Keratinocyte (primary cell): ENCODE data around the gene PLG. TPM values are rescaled to one million over a fixed set of nuclear protein-coding genes. Genes with fewer than 3 reads are reported as not detected.

Experiments
- DNase-seq: peaks from one replicate; pipeline ENCODE4 v3.0.0-alpha.2; 2011; ENCODE audit warnings: low read depth, missing footprints, low spot score
- FAIRE-seq: peaks from 2 replicates; lab custom pipeline; 2011; peaks lifted over from hg19 to GRCh38; lab: Jason Lieb, UNC
- H2AFZ ChIP-seq: 2 replicates; pipeline ENCODE4 v1.6.0; 2012; ENCODE audit warnings: low read length, control low read depth, inconsistent platforms; ENCODE audit not compliant: control insufficient read depth
- H3K27ac ChIP-seq: 2 replicates; pipeline ENCODE4 v1.5.1; 2011; ENCODE audit warnings: low read length; ENCODE audit not compliant: control insufficient read depth, insufficient read depth
- H3K27me3 ChIP-seq: 3 replicates; pipeline ENCODE4 v1.6.0; 2011; ENCODE audit warnings: low read length; ENCODE audit not compliant: control insufficient read depth, insufficient read depth; ENCODE audit errors: extremely low read depth
- H3K36me3 ChIP-seq, 2 experiments: 2 replicates in 1 of 2; 3 replicates in 1 of 2; pipeline ENCODE4 v1.5.1; 2011; ENCODE audit warnings: low read length in 2 of 2, mild to moderate bottlenecking in 1 of 2; ENCODE audit not compliant: control insufficient read depth in 2 of 2, insufficient read depth in 2 of 2; ENCODE audit errors: extremely low read depth in 1 of 2
- H3K4me1 ChIP-seq: 3 replicates; pipeline ENCODE4 v1.5.1; 2011; ENCODE audit warnings: low read length; ENCODE audit not compliant: control insufficient read depth, insufficient read depth; ENCODE audit errors: extremely low read depth
- H3K4me2 ChIP-seq: 3 replicates; pipeline ENCODE4 v1.6.0; 2011; ENCODE audit warnings: low read depth, low read length; ENCODE audit not compliant: control insufficient read depth, insufficient read depth; ENCODE audit errors: extremely low read depth
- H3K4me3 ChIP-seq, 3 experiments: fragments of 200-600 bp in 1 of 3; sonication (generic) in 1 of 3; 2 replicates in 2 of 3; 3 replicates in 1 of 3; pipeline ENCODE4 v1.5.1; 2011 to 2016; ENCODE audit warnings: low read length in 3 of 3, mild to moderate bottlenecking in 3 of 3, control low read depth in 2 of 3, inconsistent platforms in 1 of 3, low read depth in 1 of 3, mixed read lengths in 1 of 3, mixed run types in 1 of 3, moderate library complexity in 1 of 3; ENCODE audit not compliant: control insufficient read depth in 2 of 3, insufficient read depth in 2 of 3; ENCODE audit errors: extremely low read depth in 1 of 3
- H3K79me2 ChIP-seq: 2 replicates; pipeline ENCODE4 v1.6.0; 2012; ENCODE audit warnings: low read length; ENCODE audit not compliant: control insufficient read depth, insufficient read depth
- H3K9ac ChIP-seq: 3 replicates; pipeline ENCODE4 v1.6.0; 2011; ENCODE audit warnings: low read length; ENCODE audit not compliant: control insufficient read depth, insufficient read depth; ENCODE audit errors: extremely low read depth
- H3K9me1 ChIP-seq: 3 replicates; pipeline ENCODE4 v1.6.0; 2011; ENCODE audit warnings: low read length; ENCODE audit not compliant: control insufficient read depth, insufficient read depth; ENCODE audit errors: extremely low read depth
- H3K9me3 ChIP-seq: 2 replicates; pipeline ENCODE4 v1.5.1; 2012; ENCODE audit warnings: low read depth, low read length; ENCODE audit not compliant: control insufficient read depth
- H4K20me1 ChIP-seq: 3 replicates; pipeline ENCODE4 v1.6.0; 2011; ENCODE audit warnings: low read length; ENCODE audit not compliant: control insufficient read depth, insufficient read depth; ENCODE audit errors: extremely low read depth
- EZH2 ChIP-seq: IDR thresholded peaks from one replicate; pipeline ENCODE4 v1.6.1; 2012; ENCODE audit warnings: inconsistent platforms, mild to moderate bottlenecking, low read length, moderate library complexity
- dilution Hi-C: fragments of 300-500 bp; cut with MboI; formaldehyde crosslinking; loops from one replicate; pipeline ENCODE4 v1.7.0; 2020; ENCODE audit warnings: low sequenced_read_pairs; ENCODE audit not compliant: extremely low pct_ligation_motif_present
- polyA plus RNA-seq, 5 experiments: library from polyadenylated mRNA; depleted of rRNA in 3 of 5; stranded (reverse) in 3 of 5; stranded (forward) in 1 of 5; unstranded in 1 of 5; fragments of >200 nt; gene quantifications; 1 replicate in 1 of 5; 2 replicates in 3 of 5; 3 replicates in 1 of 5; pipeline versions ENCODE4 v1.2.1 to v1.2.3, GENCODE V29; 2011 to 2012; ENCODE audit warnings: missing spikeins in 2 of 5, low read depth in 1 of 5, low replicate concordance in 1 of 5
- TF ChIP-seq, protein P1 (sequence below), 3 experiments: IDR thresholded peaks in 1 of 3; conservative IDR thresholded peaks in 1 of 3; optimal IDR thresholded peaks in 1 of 3; 2 replicates in 2 of 3; 3 replicates in 1 of 3; pipeline versions ENCODE3 to v1.5.1; 2011; ENCODE audit warnings: low read length in 3 of 3, mild to moderate bottlenecking in 3 of 3, moderate library complexity in 2 of 3, control low read depth in 1 of 3, inconsistent platforms in 1 of 3; ENCODE audit not compliant: insufficient read depth in 2 of 3; ENCODE audit errors: extremely low read depth in 1 of 3

The PLG gene
- polyA plus RNA-seq, 1 donor (not counting 4 experiments of a cell fraction or from before 2014, with no cell fraction given) = not detected

DNA sequence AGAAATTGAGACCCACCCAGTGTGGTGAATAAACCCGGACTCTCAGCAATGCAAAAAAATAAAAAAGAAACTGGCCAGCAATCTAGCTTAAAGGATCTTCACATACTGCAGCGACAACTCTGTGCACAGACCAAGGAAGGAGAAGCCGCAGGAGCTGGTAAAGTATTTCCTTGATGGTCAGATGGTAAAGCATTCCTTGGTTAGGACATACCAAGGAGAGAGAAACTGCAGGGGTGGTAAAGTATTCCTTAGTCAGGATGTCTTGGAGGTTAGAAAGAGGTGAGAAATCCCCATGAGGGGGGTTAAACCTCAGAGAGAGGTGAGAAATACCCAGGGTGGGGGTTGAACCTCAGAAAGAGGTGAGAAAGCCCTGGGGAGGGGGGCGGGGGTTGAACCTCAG is 86.8 kb downstream of the PLG start:
- no peaks in the 10 kb centered on the region for H4K20me1 ChIP-seq
- no peak overlapping the region for H3K9ac ChIP-seq
- H3K27me3 ChIP-seq = no peaks in the 10 kb centered on the region
- peaks cover 41% of the 10 kb centered on the region for H3K4me1 ChIP-seq
- H3K4me2 ChIP-seq = no peak overlapping the region
- H3K9me3 ChIP-seq = no peaks in the 10 kb centered on the region
- H3K9me1 ChIP-seq = no peaks in the 10 kb centered on the region
- H3K79me2 ChIP-seq = no peaks in the 10 kb centered on the region
- dilution Hi-C loops = no loop called here
- H2AFZ ChIP-seq = no peak overlapping the region
- H3K27ac ChIP-seq = no peak overlapping the region
- no peaks in the 10 kb centered on the region for H3K36me3 ChIP-seq
- FAIRE-seq (no peak), DNase-seq (no peak)
- no peak for TF ChIP-seq EZH2
- TF ChIP-seq, protein P1, sequence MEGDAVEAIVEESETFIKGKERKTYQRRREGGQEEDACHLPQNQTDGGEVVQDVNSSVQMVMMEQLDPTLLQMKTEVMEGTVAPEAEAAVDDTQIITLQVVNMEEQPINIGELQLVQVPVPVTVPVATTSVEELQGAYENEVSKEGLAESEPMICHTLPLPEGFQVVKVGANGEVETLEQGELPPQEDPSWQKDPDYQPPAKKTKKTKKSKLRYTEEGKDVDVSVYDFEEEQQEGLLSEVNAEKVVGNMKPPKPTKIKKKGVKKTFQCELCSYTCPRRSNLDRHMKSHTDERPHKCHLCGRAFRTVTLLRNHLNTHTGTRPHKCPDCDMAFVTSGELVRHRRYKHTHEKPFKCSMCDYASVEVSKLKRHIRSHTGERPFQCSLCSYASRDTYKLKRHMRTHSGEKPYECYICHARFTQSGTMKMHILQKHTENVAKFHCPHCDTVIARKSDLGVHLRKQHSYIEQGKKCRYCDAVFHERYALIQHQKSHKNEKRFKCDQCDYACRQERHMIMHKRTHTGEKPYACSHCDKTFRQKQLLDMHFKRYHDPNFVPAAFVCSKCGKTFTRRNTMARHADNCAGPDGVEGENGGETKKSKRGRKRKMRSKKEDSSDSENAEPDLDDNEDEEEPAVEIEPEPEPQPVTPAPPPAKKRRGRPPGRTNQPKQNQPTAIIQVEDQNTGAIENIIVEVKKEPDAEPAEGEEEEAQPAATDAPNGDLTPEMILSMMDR (optimal IDR thresholded peaks at IDR 0.05 in 1 of 3, IDR thresholded peaks at IDR 0.05 in 1 of 3, conservative IDR thresholded peaks at IDR 0.05 in 1 of 3; ENCODE audit: extremely low read depth in 1 of 3, insufficient read depth in 2 of 3, low read length in 3 of 3) = no peak
- peak overlapping the region in 1 of 3 experiments; percentile 20 for H3K4me3 ChIP-seq

DNA sequence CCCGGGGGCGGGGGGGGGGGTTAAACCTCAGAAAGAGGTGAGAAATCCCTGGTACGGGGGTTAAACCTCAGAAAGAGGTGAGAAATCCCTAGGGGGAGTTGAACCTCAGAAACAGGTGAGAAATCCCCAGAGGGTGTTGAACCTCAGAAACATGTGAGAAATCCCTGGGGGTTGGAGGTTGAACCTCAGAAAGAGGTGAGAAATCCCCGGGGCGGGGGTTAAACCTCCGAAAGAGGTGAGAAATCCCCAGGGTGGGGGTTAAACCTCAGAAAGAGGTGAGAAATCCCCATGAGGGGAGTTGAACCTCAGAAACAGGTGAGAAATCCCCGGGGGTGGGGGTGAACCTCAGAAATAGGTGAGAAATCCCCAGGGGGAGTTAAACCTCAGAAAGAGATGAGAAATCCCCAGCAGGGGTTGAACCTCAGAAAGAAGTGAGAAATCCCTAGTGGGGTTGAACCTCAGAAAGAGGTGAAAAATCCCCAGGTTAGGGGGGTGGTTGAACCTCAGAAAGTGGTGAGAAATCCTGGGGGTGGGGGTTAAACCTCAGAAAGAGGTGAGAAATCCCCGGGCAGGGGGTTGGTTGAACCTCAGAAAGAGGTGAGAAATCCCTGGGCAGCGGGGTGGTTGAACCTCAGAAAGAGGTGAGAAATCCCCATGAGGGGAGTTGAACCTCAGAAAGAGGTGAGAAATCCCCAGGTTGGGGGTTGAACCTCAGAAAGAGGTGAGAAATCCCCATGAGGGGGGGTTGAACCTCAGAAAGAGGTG is 87.4 kb downstream of the PLG start:
- Histone ChIP-seq H3K4me1 (peaks cover 44% of the 10 kb centered on the region), H2AFZ (no peak overlapping the region), H3K4me2 (no peak overlapping the region), H3K9me1 (no peaks in the 10 kb centered on the region), H3K27ac (peak overlapping the region; percentile 92), H3K9ac (no peak overlapping the region), H3K27me3 (no peaks in the 10 kb centered on the region), H3K36me3 (no peaks in the 10 kb centered on the region), H4K20me1 (no peaks in the 10 kb centered on the region), H3K9me3 (no peaks in the 10 kb centered on the region), H3K4me3 (peak overlapping the region in 1 of 3 experiments; percentile 20), H3K79me2 (no peaks in the 10 kb centered on the region)
- TF ChIP-seq, protein P1 (optimal IDR thresholded peaks at IDR 0.05 in 1 of 3, IDR thresholded peaks at IDR 0.05 in 1 of 3, conservative IDR thresholded peaks at IDR 0.05 in 1 of 3; ENCODE audit: extremely low read depth in 1 of 3, insufficient read depth in 2 of 3, low read length in 3 of 3) = no peak
- TF ChIP-seq EZH2 = no peak
- DNase-seq (no peak), FAIRE-seq (no peak)
- dilution Hi-C loops = no loop called here
